ENCODE results near the gene GALNT17.
"Not testable (repeated sequence)": the region's sequence is repeated elsewhere in the genome, so short reads cannot be mapped to it uniquely, and the experiment has no call there.

Gene GALNT17

GRCh38 chr7:71236230-71237105 lies 104.5 kb downstream of the GALNT17 start:
- no peak for DNase-seq

DNA sequence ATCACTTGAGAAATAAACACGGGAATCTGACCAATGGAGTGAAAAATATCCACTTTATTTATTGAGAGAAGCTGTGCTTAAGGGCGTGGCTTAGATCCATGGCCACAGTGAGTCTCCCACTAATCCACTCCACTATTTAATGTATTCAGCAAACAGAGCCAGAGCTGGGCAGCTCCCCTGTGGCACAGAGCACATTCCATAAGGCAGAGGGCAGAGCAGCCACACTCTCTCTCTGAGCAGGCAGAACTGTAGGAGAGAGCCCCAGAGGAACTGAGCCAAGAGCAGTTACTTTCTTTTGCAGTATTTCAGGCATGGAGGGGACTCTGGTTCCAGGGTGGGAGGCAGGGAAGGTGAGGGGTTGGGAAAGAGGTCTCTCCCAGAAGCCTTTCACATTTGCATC lies 106.0 kb downstream of the GALNT17 start:
- no peak for DNase-seq

- no peak for DNase-seq
Measured at GRCh38 chr7:71238581-71239295, 106.8 kb downstream of the GALNT17 start.

- no peak for DNase-seq
Measured at GRCh38 chr7:71239586-71240268, 107.8 kb downstream of the GALNT17 start.

GRCh38 chr7:71243736-71244410 lies 111.9 kb downstream of the GALNT17 start:
- no peak for DNase-seq

DNA sequence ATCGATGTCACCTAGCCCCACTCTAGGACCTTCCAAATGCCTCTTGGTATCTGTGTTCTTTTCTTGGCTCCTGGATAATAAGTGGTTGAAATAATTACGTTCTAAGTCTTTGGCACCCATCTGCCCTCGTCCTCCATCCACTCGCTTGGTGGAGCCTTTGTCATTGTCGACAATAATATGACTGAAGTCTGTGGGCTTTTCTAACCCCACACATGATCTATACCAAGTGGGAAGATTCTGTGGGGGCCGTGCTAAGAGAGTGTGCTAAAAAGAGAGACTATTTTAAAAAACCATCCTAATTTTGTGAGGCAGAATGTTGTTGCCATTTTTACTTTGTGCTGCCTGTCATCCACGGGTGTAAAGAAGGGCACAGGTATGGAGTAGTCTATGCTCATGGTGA lies 113.1 kb downstream of the GALNT17 start:
- no peak for DNase-seq

- DNase-seq, result no peak
Measured at GRCh38 chr7:71251706-71252105, 119.8 kb downstream of the GALNT17 start.

- DNase-seq, result no peak
Measured at GRCh38 chr7:71254751-71255150, 122.8 kb downstream of the GALNT17 start.

GRCh38 chr7:71255537-71256178 lies 123.7 kb downstream of the GALNT17 start:
- no peak for DNase-seq

GRCh38 chr7:71261066-71261465 lies 129.1 kb downstream of the GALNT17 start:
- no peak for DNase-seq

DNA sequence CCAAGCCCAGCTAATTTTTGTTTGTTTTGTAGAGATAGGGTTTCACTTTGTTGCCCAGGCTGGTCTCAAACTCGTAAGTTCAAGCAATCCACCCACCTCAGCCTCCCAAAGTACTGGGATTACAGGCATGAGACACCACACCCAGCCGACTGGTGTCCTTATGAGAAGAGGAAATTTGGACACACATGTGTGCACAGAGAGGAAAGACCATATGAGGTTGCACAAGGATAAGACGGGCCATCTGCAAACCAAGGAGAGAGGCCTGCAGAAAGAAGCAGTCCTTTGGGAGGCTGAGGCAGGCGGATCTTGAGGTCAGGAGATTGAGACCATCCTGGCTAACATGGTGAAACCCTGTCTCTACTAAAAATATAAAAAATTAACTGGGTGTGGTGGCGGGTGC lies 130.9 kb downstream of the GALNT17 start:
- DNase-seq, result not testable (repeated sequence)

GRCh38 chr7:71264005-71264404 lies 132.1 kb downstream of the GALNT17 start:
- no peak for DNase-seq

DNA sequence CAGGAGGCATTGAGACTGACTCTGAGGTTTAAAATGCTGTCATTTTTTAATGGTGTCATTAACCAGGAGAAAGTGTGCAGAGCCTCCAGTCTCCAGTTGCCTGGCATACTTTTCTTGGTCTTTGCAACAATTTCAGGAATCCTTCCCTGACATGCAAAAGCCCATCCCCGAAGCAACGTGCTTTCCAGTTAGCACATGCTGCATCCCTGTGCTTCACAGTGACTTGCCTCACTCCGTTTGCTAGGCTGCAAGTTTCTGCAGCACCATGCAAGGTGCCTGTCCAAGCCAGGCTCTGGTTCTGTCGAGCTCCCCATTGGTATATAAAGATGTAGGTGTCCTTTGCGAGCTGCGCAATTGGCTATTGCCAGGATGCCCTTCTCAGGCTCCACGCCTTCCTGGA lies 135.0 kb downstream of the GALNT17 start:
- no peak for DNase-seq

GRCh38 chr7:71267734-71268469 lies 136.0 kb downstream of the GALNT17 start:
- DNase-seq, result no peak

GRCh38 chr7:71270558-71270957 lies 138.6 kb downstream of the GALNT17 start:
- no peak for DNase-seq

DNA sequence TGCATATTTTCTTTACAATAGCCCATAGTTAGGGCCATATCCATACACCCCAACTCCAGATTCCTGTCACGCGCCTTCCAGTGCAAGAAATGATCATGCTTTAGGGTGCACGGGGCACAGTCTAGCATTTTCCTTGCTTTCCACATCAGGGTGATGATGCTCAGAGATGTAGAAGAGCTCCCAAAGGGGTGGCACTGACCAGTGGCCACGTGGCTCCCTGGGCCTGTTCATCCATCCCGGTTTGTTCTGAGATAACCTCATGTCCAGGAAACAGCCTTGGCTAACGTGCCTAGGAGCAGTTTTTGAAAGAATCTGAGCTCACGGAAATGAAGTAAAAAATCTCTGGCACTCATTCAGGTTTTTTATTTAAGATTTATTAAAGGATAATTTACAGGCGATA lies 139.3 kb downstream of the GALNT17 start:
- no peak for DNase-seq

- no peak for DNase-seq
Measured at GRCh38 chr7:71272509-71273490, 140.9 kb downstream of the GALNT17 start.

DNA sequence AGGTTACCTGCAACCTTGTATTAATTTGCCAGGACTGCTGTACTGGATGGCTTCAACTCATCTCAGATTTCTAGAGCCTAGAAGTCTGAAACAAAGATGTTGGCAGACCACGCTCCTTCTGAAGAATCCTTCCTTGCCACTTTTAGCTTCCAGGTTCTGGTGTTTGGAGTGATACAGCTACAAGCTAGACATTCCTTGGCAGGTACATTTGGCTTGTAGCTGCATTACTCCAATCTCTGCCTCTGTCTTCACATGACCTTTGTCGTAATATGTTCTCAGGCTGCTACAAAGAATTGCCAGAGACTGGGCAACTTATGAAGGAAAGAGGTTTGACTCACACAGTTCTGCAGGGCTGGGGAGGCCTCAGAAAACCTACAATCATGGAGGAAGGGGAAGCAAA lies 146.3 kb downstream of the GALNT17 start:
- no peak for DNase-seq

DNA sequence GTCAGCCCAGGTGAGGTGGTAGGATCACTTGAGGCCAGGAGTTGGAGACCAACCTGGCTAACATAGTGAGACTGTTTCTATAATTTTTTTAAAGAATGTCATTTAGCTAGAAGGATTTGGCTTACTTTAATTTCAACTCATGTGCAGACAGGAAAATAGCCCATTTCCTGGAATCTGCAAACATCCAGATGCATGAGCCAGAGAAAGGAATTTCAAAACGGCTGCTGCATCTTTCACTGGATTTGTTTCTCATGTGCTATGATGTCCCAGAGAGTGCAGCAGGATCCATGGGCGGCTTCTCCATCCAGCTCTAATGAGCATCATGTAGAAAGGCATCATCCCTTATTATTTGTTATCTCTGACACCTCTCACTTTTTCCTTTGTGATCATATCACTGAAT lies 149.3 kb downstream of the GALNT17 start:
- DNase-seq, result no peak

- no peak for DNase-seq
Measured at GRCh38 chr7:71283802-71284201, 151.9 kb downstream of the GALNT17 start.

Data from NCI-H524 treated with DMSO at 0.1 percent for 48 hours (cell line).